ENCODE measurements around the gene CHADL.

DNA sequence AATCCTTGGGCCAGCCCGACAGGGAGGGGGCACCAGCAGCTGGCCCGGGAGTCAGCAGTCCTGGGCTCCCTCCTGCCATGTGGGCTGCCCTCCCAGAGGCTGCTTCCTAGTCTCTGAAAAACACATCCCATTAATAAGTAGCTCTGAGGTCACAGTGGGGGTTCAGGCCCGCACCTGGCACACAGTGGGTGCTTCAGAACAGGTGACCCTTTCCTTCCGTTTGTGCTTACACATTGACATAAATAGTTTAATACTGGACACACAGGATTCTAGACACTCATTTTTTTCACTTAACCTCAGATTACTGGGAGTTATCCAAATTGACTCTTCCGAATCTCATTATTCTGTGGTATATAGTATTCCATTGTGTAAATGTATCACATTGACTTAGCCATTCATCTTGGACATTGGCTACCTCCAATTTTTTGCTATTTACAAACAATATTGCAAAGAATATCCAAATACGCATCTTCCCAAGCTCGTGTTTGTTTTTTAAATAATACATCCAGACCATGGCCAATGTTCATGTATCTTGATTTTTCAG, 474 bp upstream of the CHADL start:
- TF ChIP-seq POLR2A (IDR thresholded peaks at IDR 0.05) = no peak
- TF ChIP-seq, protein P1, sequence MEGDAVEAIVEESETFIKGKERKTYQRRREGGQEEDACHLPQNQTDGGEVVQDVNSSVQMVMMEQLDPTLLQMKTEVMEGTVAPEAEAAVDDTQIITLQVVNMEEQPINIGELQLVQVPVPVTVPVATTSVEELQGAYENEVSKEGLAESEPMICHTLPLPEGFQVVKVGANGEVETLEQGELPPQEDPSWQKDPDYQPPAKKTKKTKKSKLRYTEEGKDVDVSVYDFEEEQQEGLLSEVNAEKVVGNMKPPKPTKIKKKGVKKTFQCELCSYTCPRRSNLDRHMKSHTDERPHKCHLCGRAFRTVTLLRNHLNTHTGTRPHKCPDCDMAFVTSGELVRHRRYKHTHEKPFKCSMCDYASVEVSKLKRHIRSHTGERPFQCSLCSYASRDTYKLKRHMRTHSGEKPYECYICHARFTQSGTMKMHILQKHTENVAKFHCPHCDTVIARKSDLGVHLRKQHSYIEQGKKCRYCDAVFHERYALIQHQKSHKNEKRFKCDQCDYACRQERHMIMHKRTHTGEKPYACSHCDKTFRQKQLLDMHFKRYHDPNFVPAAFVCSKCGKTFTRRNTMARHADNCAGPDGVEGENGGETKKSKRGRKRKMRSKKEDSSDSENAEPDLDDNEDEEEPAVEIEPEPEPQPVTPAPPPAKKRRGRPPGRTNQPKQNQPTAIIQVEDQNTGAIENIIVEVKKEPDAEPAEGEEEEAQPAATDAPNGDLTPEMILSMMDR (IDR thresholded peaks at IDR 0.05) = no peak
